Measurements from ENCODE around the gene PDE7B.

Gene PDE7B

GRCh38 chr6:135851442-135852271 lies at the start of gene PDE7B:
Gene PDE7B (plus strand): TSS chr6:135851701.
- DNase-seq (ENCODE audit: low read depth) = no peak

GRCh38 chr6:135801755-135802465 lies 49.6 kb upstream of the PDE7B start:
- DNase-seq (ENCODE audit: low read depth) = no peak

- DNase-seq (ENCODE audit: low read depth) = no peak
Measured at GRCh38 chr6:135810486-135810885, 41.0 kb upstream of the PDE7B start.

GRCh38 chr6:135811170-135811569 lies 40.3 kb upstream of the PDE7B start:
- no peak for DNase-seq (ENCODE audit: low read depth)

GRCh38 chr6:135811644-135812526 lies 39.6 kb upstream of the PDE7B start:
- DNase-seq (ENCODE audit: low read depth) = no peak

GRCh38 chr6:135813401-135813800 lies 38.1 kb upstream of the PDE7B start:
- no peak for DNase-seq (ENCODE audit: low read depth)

GRCh38 chr6:135814043-135814442 lies 37.5 kb upstream of the PDE7B start:
- DNase-seq (ENCODE audit: low read depth) = no peak

GRCh38 chr6:135815216-135815615 lies 36.3 kb upstream of the PDE7B start:
- no peak for DNase-seq (ENCODE audit: low read depth)

- DNase-seq (ENCODE audit: low read depth) = no peak
Measured at GRCh38 chr6:135817035-135817434, 34.5 kb upstream of the PDE7B start.

- DNase-seq (ENCODE audit: low read depth) = no peak
Measured at GRCh38 chr6:135819665-135820064, 31.8 kb upstream of the PDE7B start.

- no peak for DNase-seq (ENCODE audit: low read depth)
Measured at GRCh38 chr6:135820340-135820739, 31.2 kb upstream of the PDE7B start.

- DNase-seq (ENCODE audit: low read depth) = no peak
Measured at GRCh38 chr6:135823851-135824250, 27.6 kb upstream of the PDE7B start.

- DNase-seq (ENCODE audit: low read depth) = no peak
Measured at GRCh38 chr6:135826236-135826804, 25.2 kb upstream of the PDE7B start.

- no peak for DNase-seq (ENCODE audit: low read depth)
Measured at GRCh38 chr6:135828021-135828420, 23.5 kb upstream of the PDE7B start.

- no peak for DNase-seq (ENCODE audit: low read depth)
Measured at GRCh38 chr6:135830452-135830881, 21.0 kb upstream of the PDE7B start.

- DNase-seq (ENCODE audit: low read depth) = no peak
Measured at GRCh38 chr6:135831016-135831415, 20.5 kb upstream of the PDE7B start.

GRCh38 chr6:135832166-135832565 lies 19.3 kb upstream of the PDE7B start:
- DNase-seq (ENCODE audit: low read depth) = no peak

GRCh38 chr6:135833771-135834170 lies 17.7 kb upstream of the PDE7B start:
- DNase-seq (ENCODE audit: low read depth) = no peak

GRCh38 chr6:135837735-135838449 lies 13.6 kb upstream of the PDE7B start:
- DNase-seq (ENCODE audit: low read depth) = no peak

GRCh38 chr6:135839121-135839520 lies 12.4 kb upstream of the PDE7B start:
- no peak for DNase-seq (ENCODE audit: low read depth)

GRCh38 chr6:135842618-135843392 lies 8.7 kb upstream of the PDE7B start:
- DNase-seq (ENCODE audit: low read depth) = no peak
